Fibroblast of pulmonary artery (primary cell): ENCODE measurements around the gene CASP1.
"Not testable (repeated sequence)": the region's sequence is repeated elsewhere in the genome, so short reads cannot be mapped to it uniquely, and the experiment has no call there.

ENCODE experiments used
- DNase-seq: peaks from one replicate; pipeline ENCODE4 v3.0.0-alpha.2; 2010; ENCODE audit warnings: low read depth
- H3K4me3 ChIP-seq: replicated peaks from 2 replicates; pipeline ENCODE4 v1.5.1; 2011; ENCODE audit warnings: low read depth, mild to moderate bottlenecking, control low read depth, low read length, moderate library complexity
- CTCF ChIP-seq: IDR thresholded peaks from 2 replicates; pipeline ENCODE4 v1.5.1; 2011; ENCODE audit warnings: mild to moderate bottlenecking, control low read depth, low read length, inconsistent platforms; ENCODE audit errors: missing control alignments

CASP1 gene

GRCh38 chr11:105034813-105035620 is at the start of gene CASP1:
Gene CASP1 (minus strand): TSS chr11:105035144. CDS start chr11:105035113, 31 bp downstream.
- DNase-seq: peak; percentile 88
- no peak for TF ChIP-seq CTCF
- peak within 1 kb of the TSS; percentile 54 for H3K4me3 ChIP-seq

- TF ChIP-seq CTCF: no peak
- H3K4me3 ChIP-seq: no peak overlapping the region
Observed at GRCh38 chr11:105081412-105082150, 46.6 kb upstream of the CASP1 start.

GRCh38 chr11:105080171-105080906 is 45.4 kb upstream of the CASP1 start:
- DNase-seq: peak; percentile 54
- not testable (repeated sequence) for H3K4me3 ChIP-seq

More at GRCh38 chr11:105081412-105082150, 46.6 kb upstream of the CASP1 start:
- no peak for DNase-seq

GRCh38 chr11:105078283-105078682 is 43.3 kb upstream of the CASP1 start:
- no peak for TF ChIP-seq CTCF
- no peak for DNase-seq
- no peak overlapping the region for H3K4me3 ChIP-seq

GRCh38 chr11:105077141-105077790 is 42.3 kb upstream of the CASP1 start:
- not testable (repeated sequence) for DNase-seq, H3K4me3 ChIP-seq

- DNase-seq: no peak
- no peak for TF ChIP-seq CTCF
- H3K4me3 ChIP-seq: no peak overlapping the region
Observed at GRCh38 chr11:105074166-105074530, 39.2 kb upstream of the CASP1 start.

- no peak for TF ChIP-seq CTCF
- DNase-seq: no peak
- H3K4me3 ChIP-seq: no peak overlapping the region
Observed at GRCh38 chr11:105073456-105074165, 38.7 kb upstream of the CASP1 start.

GRCh38 chr11:105072080-105072479 is 37.1 kb upstream of the CASP1 start:
- DNase-seq, H3K4me3 ChIP-seq: not testable (repeated sequence)
